Activated naive CD8-positive, alpha-beta T cell treated with anti-CD3 and anti-CD28 coated beads for 36 hours (primary cell): ENCODE measurements around the gene HNRNPR. TPM values are rescaled to one million over a fixed set of nuclear protein-coding genes. Genes with fewer than 3 reads are reported as not detected.
A peak's percentile ranks its signal among the peaks of the same experiment; 100 is the strongest.

Experiments
- DNase-seq: peaks from one replicate; pipeline ENCODE4 v3.0.0; 2021
- H3K27ac Mint-ChIP-seq: one replicate; pipeline ENCODE4 v1.8.0; 2022; ENCODE audit warnings: mild to moderate bottlenecking, moderate library complexity, mixed read lengths
- H3K27me3 Mint-ChIP-seq: one replicate; pipeline ENCODE4 v1.8.0; 2022; ENCODE audit warnings: mild to moderate bottlenecking, mixed read lengths
- H3K36me3 Mint-ChIP-seq: one replicate; pipeline ENCODE4 v1.8.0; 2021; ENCODE audit warnings: mild to moderate bottlenecking, mixed read lengths
- H3K4me1 Mint-ChIP-seq: one replicate; pipeline ENCODE4 v1.8.0; 2021; ENCODE audit warnings: mixed read lengths
- H3K4me3 Mint-ChIP-seq: one replicate; pipeline ENCODE4 v1.8.0; 2022; ENCODE audit warnings: mild to moderate bottlenecking, moderate library complexity, mixed read lengths
- H3K9me3 Mint-ChIP-seq: one replicate; pipeline ENCODE4 v1.8.0; 2022; ENCODE audit warnings: mixed read lengths
- total RNA-seq, 2 experiments: library from RNA; stranded (reverse); gene quantifications; one replicate each; pipeline ENCODE4 v1.2.3, GENCODE V29; 2021

HNRNPR gene
- total RNA-seq, 2 experiments from 2014 or later: 207 to 212 TPM

GRCh38 chr1:23304140-23304620, 39.9 kb downstream of the HNRNPR start:
- Mint-ChIP-seq H3K9me3 (no peaks in the 10 kb centered on the region), H3K27ac (no peak overlapping the region), H3K4me3 (no peak overlapping the region), H3K4me1 (no peaks in the 10 kb centered on the region), H3K36me3 (peaks cover 19% of the 10 kb centered on the region), H3K27me3 (no peaks in the 10 kb centered on the region)
- no peak for DNase-seq

- no peak for DNase-seq
- H3K9me3 Mint-ChIP-seq: no peaks in the 10 kb centered on the region
- no peaks in the 10 kb centered on the region for H3K27me3 Mint-ChIP-seq
- H3K27ac Mint-ChIP-seq: no peak overlapping the region
- no peak overlapping the region for H3K4me3 Mint-ChIP-seq
- peaks cover 19% of the 10 kb centered on the region for H3K36me3 Mint-ChIP-seq
- H3K4me1 Mint-ChIP-seq: no peaks in the 10 kb centered on the region
Measured at GRCh38 chr1:23303524-23303923, 40.6 kb downstream of the HNRNPR start.

GRCh38 chr1:23296931-23297330, 47.2 kb downstream of the HNRNPR start:
- no peaks in the 10 kb centered on the region for H3K9me3 Mint-ChIP-seq
- no peaks in the 10 kb centered on the region for H3K4me1 Mint-ChIP-seq
- H3K36me3 Mint-ChIP-seq: peaks cover 12% of the 10 kb centered on the region
- no peak for DNase-seq
- no peaks in the 10 kb centered on the region for H3K27me3 Mint-ChIP-seq
- no peak overlapping the region for H3K27ac Mint-ChIP-seq
- H3K4me3 Mint-ChIP-seq: no peak overlapping the region

GRCh38 chr1:23291706-23292105, 52.4 kb downstream of the HNRNPR start:
- H3K9me3 Mint-ChIP-seq: no peaks in the 10 kb centered on the region
- no peaks in the 10 kb centered on the region for H3K27me3 Mint-ChIP-seq
- no peak overlapping the region for H3K4me3 Mint-ChIP-seq
- H3K36me3 Mint-ChIP-seq: peaks cover 1% of the 10 kb centered on the region
- H3K27ac Mint-ChIP-seq: no peak overlapping the region
- H3K4me1 Mint-ChIP-seq: no peaks in the 10 kb centered on the region
- no peak for DNase-seq

GRCh38 chr1:23290836-23291565, 53.1 kb downstream of the HNRNPR start:
- Mint-ChIP-seq H3K4me1 (no peaks in the 10 kb centered on the region), H3K9me3 (no peaks in the 10 kb centered on the region), H3K27me3 (no peaks in the 10 kb centered on the region)

GRCh38 chr1:23288671-23289070, 55.4 kb downstream of the HNRNPR start:
- Mint-ChIP-seq H3K27ac (no peak overlapping the region), H3K9me3 (no peaks in the 10 kb centered on the region)

More at GRCh38 chr1:23290836-23291565, 53.1 kb downstream of the HNRNPR start:
- DNase-seq: no peak
- no peak overlapping the region for H3K4me3 Mint-ChIP-seq
- H3K36me3 Mint-ChIP-seq: peaks cover 1% of the 10 kb centered on the region
- no peak overlapping the region for H3K27ac Mint-ChIP-seq

GRCh38 chr1:23288201-23288600, 55.9 kb downstream of the HNRNPR start:
- Mint-ChIP-seq H3K9me3 (no peaks in the 10 kb centered on the region), H3K4me1 (peaks cover under 1% of the 10 kb centered on the region), H3K4me3 (no peak overlapping the region), H3K27ac (no peak overlapping the region), H3K36me3 (peaks cover 5% of the 10 kb centered on the region), H3K27me3 (no peaks in the 10 kb centered on the region)
- DNase-seq: no peak

More at GRCh38 chr1:23288671-23289070, 55.4 kb downstream of the HNRNPR start:
- H3K4me3 Mint-ChIP-seq: no peak overlapping the region
- no peaks in the 10 kb centered on the region for H3K27me3 Mint-ChIP-seq
- no peaks in the 10 kb centered on the region for H3K4me1 Mint-ChIP-seq
- H3K36me3 Mint-ChIP-seq: peaks cover 5% of the 10 kb centered on the region
- DNase-seq: no peak

- H3K27ac Mint-ChIP-seq: no peak overlapping the region
- H3K27me3 Mint-ChIP-seq: no peaks in the 10 kb centered on the region
- H3K36me3 Mint-ChIP-seq: peaks cover 13% of the 10 kb centered on the region
Measured at GRCh38 chr1:23286401-23286800, 57.7 kb downstream of the HNRNPR start.

GRCh38 chr1:23283667-23284602, 60.1 kb downstream of the HNRNPR start:
- Mint-ChIP-seq H3K27ac (no peak overlapping the region), H3K9me3 (no peaks in the 10 kb centered on the region), H3K36me3 (peaks cover 18% of the 10 kb centered on the region), H3K27me3 (no peaks in the 10 kb centered on the region), H3K4me1 (peaks cover 4% of the 10 kb centered on the region), H3K4me3 (no peak overlapping the region)
- no peak for DNase-seq

More at GRCh38 chr1:23286401-23286800, 57.7 kb downstream of the HNRNPR start:
- DNase-seq: no peak
- peaks cover 4% of the 10 kb centered on the region for H3K4me1 Mint-ChIP-seq
- H3K9me3 Mint-ChIP-seq: no peaks in the 10 kb centered on the region
- H3K4me3 Mint-ChIP-seq: no peak overlapping the region

- Mint-ChIP-seq H3K27ac (peak overlapping the region; percentile 14), H3K36me3 (peaks cover 18% of the 10 kb centered on the region), H3K4me3 (no peak overlapping the region), H3K4me1 (peaks cover 4% of the 10 kb centered on the region), H3K9me3 (no peaks in the 10 kb centered on the region), H3K27me3 (no peaks in the 10 kb centered on the region)
- DNase-seq: no peak
Measured at GRCh38 chr1:23282957-23283356, 61.1 kb downstream of the HNRNPR start.

- H3K4me1 Mint-ChIP-seq: peaks cover 4% of the 10 kb centered on the region
- H3K36me3 Mint-ChIP-seq: peaks cover 14% of the 10 kb centered on the region
- H3K27me3 Mint-ChIP-seq: peaks cover 14% of the 10 kb centered on the region
- no peak for DNase-seq
- no peaks in the 10 kb centered on the region for H3K9me3 Mint-ChIP-seq
- H3K27ac Mint-ChIP-seq: no peak overlapping the region
- H3K4me3 Mint-ChIP-seq: no peak overlapping the region
Measured at GRCh38 chr1:23278717-23279116, 65.4 kb downstream of the HNRNPR start.

GRCh38 chr1:23276531-23276930, 67.6 kb downstream of the HNRNPR start:
- Mint-ChIP-seq H3K4me1 (no peaks in the 10 kb centered on the region), H3K9me3 (no peaks in the 10 kb centered on the region), H3K27me3 (peaks cover 28% of the 10 kb centered on the region), H3K36me3 (peaks cover 6% of the 10 kb centered on the region), H3K4me3 (no peak overlapping the region), H3K27ac (no peak overlapping the region)
- DNase-seq: no peak

- Mint-ChIP-seq H3K9me3 (no peaks in the 10 kb centered on the region), H3K4me3 (no peak overlapping the region), H3K4me1 (no peaks in the 10 kb centered on the region), H3K27ac (no peak overlapping the region), H3K36me3 (no peaks in the 10 kb centered on the region), H3K27me3 (peaks cover 35% of the 10 kb centered on the region)
- DNase-seq: no peak
Measured at GRCh38 chr1:23274134-23274505, 70.0 kb downstream of the HNRNPR start.

GRCh38 chr1:23273450-23274133, 70.5 kb downstream of the HNRNPR start:
- Mint-ChIP-seq H3K9me3 (no peaks in the 10 kb centered on the region), H3K36me3 (no peaks in the 10 kb centered on the region), H3K27me3 (peaks cover 40% of the 10 kb centered on the region), H3K4me1 (no peaks in the 10 kb centered on the region), H3K27ac (no peak overlapping the region), H3K4me3 (no peak overlapping the region)
- DNase-seq: no peak

- H3K4me1 Mint-ChIP-seq: no peaks in the 10 kb centered on the region
- no peak overlapping the region for H3K4me3 Mint-ChIP-seq
- no peak overlapping the region for H3K27ac Mint-ChIP-seq
- DNase-seq: no peak
- H3K9me3 Mint-ChIP-seq: no peaks in the 10 kb centered on the region
- H3K36me3 Mint-ChIP-seq: no peaks in the 10 kb centered on the region
- no peaks in the 10 kb centered on the region for H3K27me3 Mint-ChIP-seq
Measured at GRCh38 chr1:23263380-23263887, 80.7 kb downstream of the HNRNPR start.
